CD8-positive, alpha-beta memory T cell (primary cell): ENCODE data around the gene CEP104. TPM values are rescaled to one million over a fixed set of nuclear protein-coding genes. Genes with fewer than 3 reads are reported as not detected.

Source experiments
- CTCF ChIA-PET: fragments of 350-600 bp; sonication (Branson Sonifier 250); formaldehyde crosslinking; loops from one replicate; lab custom pipeline; 2021; ENCODE audit warnings: antibody characterized with exemption; lab: Charles Lee
- POLR2A ChIA-PET: fragments of 350-600 bp; sonication (Branson Sonifier 250); formaldehyde crosslinking; loops from one replicate; lab custom pipeline; 2021; ENCODE audit warnings: antibody characterized with exemption; lab: Charles Lee
- DNase-seq, 5 donors: peaks; one replicate each; pipeline versions ENCODE4 v3.0.0 to v3.0.0-alpha.2; 2020 to 2022; ENCODE audit warnings: mixed read lengths in 1 of 5
- H3K27ac ChIP-seq: one replicate; pipeline ENCODE4 v1.7.0; 2013; ENCODE audit warnings: low read depth, mild to moderate bottlenecking, low read length, moderate library complexity
- H3K27me3 ChIP-seq: 2 replicates; pipeline ENCODE4 v1.7.0; 2013; ENCODE audit warnings: low read length, mild to moderate bottlenecking; ENCODE audit not compliant: insufficient read depth, poor library complexity, severe bottlenecking
- H3K36me3 ChIP-seq: 2 replicates; pipeline ENCODE4 v1.7.0; 2013; ENCODE audit warnings: mild to moderate bottlenecking, low read length, moderate library complexity; ENCODE audit not compliant: insufficient read depth
- H3K4me1 ChIP-seq: 2 replicates; pipeline ENCODE4 v1.7.0; 2013; ENCODE audit warnings: mild to moderate bottlenecking, low read length, moderate library complexity; ENCODE audit not compliant: insufficient read depth
- H3K4me3 ChIP-seq: 2 replicates; pipeline ENCODE4 v1.7.0; 2013; ENCODE audit warnings: mild to moderate bottlenecking, low read length
- H3K9me3 ChIP-seq: 2 replicates; pipeline ENCODE4 v1.7.0; 2013; ENCODE audit warnings: mild to moderate bottlenecking, low read length
- H3K27ac Mint-ChIP-seq, 8 donors: one replicate each; pipeline ENCODE4 v1.8.0; 2020 to 2021; ENCODE audit warnings: mixed read lengths in 8 of 8, mild to moderate bottlenecking in 6 of 8, inconsistent platforms in 3 of 8, moderate library complexity in 3 of 8
- H3K27me3 Mint-ChIP-seq, 2 donors: one replicate each; pipeline ENCODE4 v1.8.0; 2020 to 2021; ENCODE audit warnings: mixed read lengths in 2 of 2, mild to moderate bottlenecking in 1 of 2, moderate library complexity in 1 of 2
- H3K36me3 Mint-ChIP-seq, 3 donors: one replicate each; pipeline ENCODE4 v1.8.0; 2020 to 2021; ENCODE audit warnings: mixed read lengths in 3 of 3, inconsistent platforms in 1 of 3, mild to moderate bottlenecking in 1 of 3
- H3K4me1 Mint-ChIP-seq, 3 donors: one replicate each; pipeline ENCODE4 v1.8.0; 2020 to 2021; ENCODE audit warnings: mixed read lengths in 3 of 3, inconsistent platforms in 1 of 3, mild to moderate bottlenecking in 1 of 3
- H3K4me3 Mint-ChIP-seq, 7 donors: one replicate each; pipeline ENCODE4 v1.8.0; 2020 to 2021; ENCODE audit warnings: mixed read lengths in 7 of 7, mild to moderate bottlenecking in 6 of 7, moderate library complexity in 4 of 7, inconsistent platforms in 2 of 7
- H3K9me3 Mint-ChIP-seq, 5 donors: one replicate each; pipeline ENCODE4 v1.8.0; 2020 to 2022; ENCODE audit warnings: mixed read lengths in 5 of 5, mild to moderate bottlenecking in 3 of 5, moderate library complexity in 2 of 5, inconsistent platforms in 1 of 5
- polyA plus RNA-seq: library from polyadenylated mRNA; unstranded; fragments of 300-500 nt; fragmentation: Illumina TruSeq; gene quantifications from one replicate; pipeline ENCODE4 v1.2.3, GENCODE V29; 2021
- total RNA-seq, 2 experiments: library from RNA; stranded (reverse); gene quantifications; one replicate each; pipeline ENCODE4 v1.2.3, GENCODE V29; 2021

The CEP104 gene
- total and polyA plus RNA-seq, 3 experiments from 2014 or later = 29.4 to 47.0 (median 45.0) TPM

DNA sequence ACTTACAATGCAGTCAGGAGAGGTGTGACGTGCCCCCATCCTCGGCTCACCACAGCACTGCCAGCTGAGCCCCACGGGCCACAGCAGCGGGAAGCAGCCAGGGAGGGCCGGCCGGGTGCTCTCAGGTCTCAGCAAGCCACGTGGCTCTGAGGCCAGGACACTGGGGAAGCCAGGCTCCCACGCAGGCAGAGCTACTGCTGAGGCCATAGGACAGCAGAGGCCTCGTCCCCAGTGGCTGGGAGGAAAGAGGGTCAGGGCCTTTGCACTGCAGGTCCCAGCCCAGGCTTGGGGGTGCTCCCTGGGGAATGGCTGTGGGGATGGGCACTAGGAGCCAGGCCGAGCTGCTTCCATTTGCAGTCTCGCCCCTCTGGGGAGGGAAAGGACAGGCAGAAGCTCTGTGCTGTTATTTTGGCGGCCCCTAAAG is 66.5 kb downstream of the CEP104 start:
- Mint-ChIP-seq H3K27me3 (no peaks in the 10 kb centered on the region), H3K27ac (no peak overlapping the region), H3K36me3 (peaks cover 0 to 57% (median 5%) of the 10 kb centered on the region in 3 donors), H3K4me1 (peaks cover 30 to 71% (median 46%) of the 10 kb centered on the region in 3 donors), H3K4me3 (no peak overlapping the region), H3K9me3 (no peaks in the 10 kb centered on the region)
- Histone ChIP-seq H3K27me3 (no peaks in the 10 kb centered on the region), H3K36me3 (peaks cover 25% of the 10 kb centered on the region), H3K9me3 (no peaks in the 10 kb centered on the region), H3K27ac (no peak overlapping the region), H3K4me3 (no peak overlapping the region), H3K4me1 (peaks cover 38% of the 10 kb centered on the region)
- peak in 1 of 5 donors; percentile 43 for DNase-seq
- ChIA-PET POLR2A (no interaction called here), CTCF (no interaction called here)

DNA sequence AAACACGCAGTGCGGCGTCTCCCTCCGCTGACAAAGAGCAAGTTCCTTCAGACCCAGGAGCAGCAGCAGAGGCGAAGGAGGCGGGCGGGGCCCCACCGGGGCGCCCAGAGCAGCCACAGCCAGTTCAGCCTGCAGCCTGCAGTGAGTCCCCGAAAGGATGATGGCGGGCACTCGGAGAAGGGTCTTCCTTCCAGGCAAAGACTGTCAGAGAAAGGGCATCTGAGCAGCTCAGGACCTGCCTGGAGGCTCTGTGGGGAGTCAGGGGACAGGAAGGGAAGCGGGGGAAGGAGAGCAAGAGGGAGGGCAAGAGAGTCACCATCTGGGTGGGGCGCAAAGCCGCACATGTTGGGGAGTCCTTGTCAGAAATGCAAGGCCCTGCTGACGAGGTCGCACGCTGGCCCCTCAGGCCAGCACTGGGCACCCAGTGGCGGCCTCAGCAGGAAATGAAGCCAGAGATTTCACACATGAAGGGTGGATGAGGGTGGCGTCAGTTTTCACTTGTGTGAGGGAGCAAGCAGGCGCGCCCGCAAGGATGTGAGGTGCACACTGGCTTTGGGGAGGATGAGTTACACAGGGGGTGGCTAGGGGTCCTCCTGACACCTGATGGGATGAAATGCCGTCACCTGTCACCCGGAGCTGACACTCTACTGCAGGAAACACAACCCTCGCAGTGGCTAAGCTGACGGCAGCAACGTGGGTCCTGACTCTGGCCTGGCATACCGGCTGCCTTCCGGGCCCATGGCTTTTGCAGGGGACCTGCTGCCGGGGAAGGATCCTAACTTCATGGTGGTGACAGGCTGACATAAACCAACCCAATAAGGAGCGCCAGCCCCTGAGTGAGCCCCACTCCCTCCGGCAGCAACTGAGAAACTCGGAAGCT is 67.3 kb downstream of the CEP104 start:
- CTCF ChIA-PET = interaction anchor here (1.1 kb wide), 1 partner anchor 14 kb away, joined by 3 read pairs; no protein-coding TSS in a partner anchor
- H3K27ac Mint-ChIP-seq = peak overlapping the region in 3 of 8 donors; percentile 27 to 76 (median 72)
- POLR2A ChIA-PET = no interaction called here

DNA sequence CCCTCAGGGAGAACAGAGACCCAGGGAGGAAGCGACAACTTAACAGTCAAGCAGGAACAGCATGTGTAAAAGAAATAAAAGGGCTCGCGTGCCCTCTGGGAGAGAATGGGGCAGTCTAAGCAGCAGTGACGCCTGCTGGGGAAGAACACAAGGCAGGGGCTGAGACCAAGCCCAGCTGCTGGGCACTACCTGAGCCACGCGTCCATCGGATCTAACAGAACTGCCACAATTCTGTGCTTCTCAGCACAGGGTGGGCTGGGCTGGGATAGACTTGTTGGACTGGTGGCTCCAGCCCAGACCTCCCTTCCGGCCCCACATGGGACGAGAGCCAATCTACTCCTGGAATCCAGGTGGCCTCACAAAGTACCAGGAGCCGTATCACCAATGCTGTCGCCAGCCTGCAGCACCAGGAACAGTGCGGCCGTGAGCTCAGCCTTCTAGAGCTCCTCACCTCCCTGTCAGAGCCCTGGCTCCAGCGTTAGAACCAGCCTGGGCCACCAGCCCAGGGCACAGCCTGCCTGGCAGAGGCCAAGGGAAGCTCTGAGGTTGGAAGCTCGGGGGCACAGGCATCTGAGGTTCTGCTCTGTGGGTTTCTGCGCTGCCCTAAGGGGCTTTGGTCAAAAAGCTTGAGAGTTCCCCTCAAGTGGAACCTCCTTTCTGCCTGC is 68.1 kb downstream of the CEP104 start:
- Mint-ChIP-seq H3K4me1 (peaks cover 19 to 56% (median 30%) of the 10 kb centered on the region in 3 donors), H3K27me3 (no peaks in the 10 kb centered on the region), H3K36me3 (peaks cover 0 to 68% (median 7%) of the 10 kb centered on the region in 3 donors), H3K9me3 (no peaks in the 10 kb centered on the region), H3K27ac (peak overlapping the region in 7 of 8 donors; percentile 24 to 98 (median 95)), H3K4me3 (peak overlapping the region in 1 of 7 donors; percentile 74)
- Histone ChIP-seq H3K36me3 (peaks cover 36% of the 10 kb centered on the region), H3K4me3 (no peak overlapping the region), H3K27ac (no peak overlapping the region), H3K9me3 (no peaks in the 10 kb centered on the region), H3K27me3 (no peaks in the 10 kb centered on the region), H3K4me1 (peaks cover 22% of the 10 kb centered on the region)
- ChIA-PET CTCF (interaction anchor here (1.1 kb wide), 1 partner anchor 13 kb away, joined by 3 read pairs; no protein-coding TSS in a partner anchor), POLR2A (no interaction called here)
- peak in 1 of 5 donors; percentile 43 for DNase-seq

More for the DNA sequence above, 67.3 kb downstream of the CEP104 start:
- Histone ChIP-seq H3K9me3 (no peaks in the 10 kb centered on the region), H3K4me1 (peaks cover 30% of the 10 kb centered on the region), H3K27ac (no peak overlapping the region), H3K27me3 (no peaks in the 10 kb centered on the region), H3K36me3 (peaks cover 31% of the 10 kb centered on the region), H3K4me3 (no peak overlapping the region)
- DNase-seq = peak in 1 of 5 donors; percentile 35
- no peaks in the 10 kb centered on the region for H3K27me3 Mint-ChIP-seq
- no peaks in the 10 kb centered on the region for H3K9me3 Mint-ChIP-seq
- H3K4me3 Mint-ChIP-seq = no peak overlapping the region
- peaks cover 0 to 60% (median 7%) of the 10 kb centered on the region in 3 donors for H3K36me3 Mint-ChIP-seq
- H3K4me1 Mint-ChIP-seq = peaks cover 24 to 63% (median 38%) of the 10 kb centered on the region in 3 donors

- peak overlapping the region in 5 of 7 donors; percentile 62 to 83 (median 71) for H3K4me3 Mint-ChIP-seq
- Histone ChIP-seq H3K4me3 (no peak overlapping the region), H3K9me3 (no peaks in the 10 kb centered on the region), H3K27ac (peak overlapping the region; percentile 18), H3K36me3 (peaks cover 39% of the 10 kb centered on the region), H3K4me1 (peaks cover 13% of the 10 kb centered on the region), H3K27me3 (no peaks in the 10 kb centered on the region)
- no peaks in the 10 kb centered on the region for H3K9me3 Mint-ChIP-seq
- DNase-seq = peak in 3 of 5 donors; percentile 8 to 41 (median 17)
- ChIA-PET CTCF (interaction anchor here (0.9 kb wide), 1 partner anchor 12 kb away, joined by 5 read pairs; no protein-coding TSS in a partner anchor), POLR2A (no interaction called here)
- peaks cover 0 to 68% (median 7%) of the 10 kb centered on the region in 3 donors for H3K36me3 Mint-ChIP-seq
- peak overlapping the region; percentile 27 to 98 (median 97) for H3K27ac Mint-ChIP-seq
- H3K27me3 Mint-ChIP-seq = no peaks in the 10 kb centered on the region
- H3K4me1 Mint-ChIP-seq = peaks cover 13 to 46% (median 21%) of the 10 kb centered on the region in 3 donors
Observed at GRCh38 chr1:3787745-3788605, 69.0 kb downstream of the CEP104 start.

DNA sequence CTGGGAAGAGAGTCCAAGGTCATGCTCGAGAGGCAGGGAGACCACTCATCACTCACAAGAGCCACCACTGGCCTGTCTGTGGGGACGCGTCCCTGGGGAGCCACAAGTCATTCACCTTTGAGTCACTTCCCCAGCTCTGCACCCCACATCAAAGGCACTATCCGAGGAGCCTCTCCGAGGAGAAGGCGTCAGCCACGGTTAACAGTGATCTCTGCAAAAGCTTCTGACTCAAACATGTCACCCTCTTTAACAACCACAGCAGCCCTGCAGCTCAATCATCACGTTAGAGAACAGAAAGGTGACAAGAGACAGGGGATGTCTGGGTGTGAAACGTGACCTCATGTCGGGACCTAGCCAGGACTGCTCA is 69.7 kb downstream of the CEP104 start:
- no peaks in the 10 kb centered on the region for H3K9me3 ChIP-seq
- DNase-seq = peak in 3 of 5 donors; percentile 36 to 80 (median 37)
- H3K36me3 Mint-ChIP-seq = peaks cover 0 to 70% (median 7%) of the 10 kb centered on the region in 3 donors
- no peaks in the 10 kb centered on the region for H3K9me3 Mint-ChIP-seq
- no peak overlapping the region for H3K27ac ChIP-seq
- peak overlapping the region; percentile 27 to 98 (median 97) for H3K27ac Mint-ChIP-seq
- H3K4me3 Mint-ChIP-seq = peak overlapping the region in 5 of 7 donors; percentile 16 to 83 (median 66)
- H3K4me1 Mint-ChIP-seq = peaks cover 9 to 40% (median 16%) of the 10 kb centered on the region in 3 donors
- H3K4me1 ChIP-seq = peaks cover 13% of the 10 kb centered on the region
- peaks cover 39% of the 10 kb centered on the region for H3K36me3 ChIP-seq
- ChIA-PET CTCF (interaction anchor here (0.9 kb wide), 1 partner anchor 12 kb away, joined by 5 read pairs; no protein-coding TSS in a partner anchor), POLR2A (no interaction called here)
- H3K27me3 Mint-ChIP-seq = no peaks in the 10 kb centered on the region
- no peak overlapping the region for H3K4me3 ChIP-seq
- no peaks in the 10 kb centered on the region for H3K27me3 ChIP-seq

GRCh38 chr1:3786468-3787348 is 70.3 kb downstream of the CEP104 start:
- CTCF ChIA-PET = interaction anchor here (0.9 kb wide), 1 partner anchor 11 kb away, joined by 5 read pairs; no protein-coding TSS in a partner anchor
- POLR2A ChIA-PET = no interaction called here
- Mint-ChIP-seq H3K36me3 (peaks cover 0 to 71% (median 7%) of the 10 kb centered on the region in 3 donors), H3K4me3 (peak overlapping the region in 3 of 7 donors; percentile 19 to 51 (median 37)), H3K27me3 (no peaks in the 10 kb centered on the region), H3K4me1 (peaks cover 6 to 34% (median 16%) of the 10 kb centered on the region in 3 donors), H3K9me3 (no peaks in the 10 kb centered on the region), H3K27ac (peak overlapping the region in 6 of 8 donors; percentile 91 to 98 (median 97))
- H3K4me3 ChIP-seq = no peak overlapping the region
- peaks cover 13% of the 10 kb centered on the region for H3K4me1 ChIP-seq
- DNase-seq = peak in 1 of 5 donors; percentile 36
- H3K27me3 ChIP-seq = no peaks in the 10 kb centered on the region
- H3K9me3 ChIP-seq = no peaks in the 10 kb centered on the region
- peaks cover 40% of the 10 kb centered on the region for H3K36me3 ChIP-seq
- H3K27ac ChIP-seq = no peak overlapping the region
